SH-SY5Y (cell line): ENCODE measurements around the gene ARHGAP1.

Experiments
- GATA2 ChIP-seq: IDR thresholded peaks from 2 replicates; pipeline ENCODE4 v1.6.1; 2011; ENCODE audit warnings: mild to moderate bottlenecking, low read depth, low read length
- GATA3 ChIP-seq: IDR thresholded peaks from 2 replicates; pipeline ENCODE4 v1.6.1; 2011; ENCODE audit warnings: low read depth, mild to moderate bottlenecking, low read length, moderate library complexity

GRCh38 chr11:46726206-46726862, 25.9 kb upstream of the ARHGAP1 start:
- TF ChIP-seq GATA2 = no peak
- no peak for TF ChIP-seq GATA3
